CD14-positive monocyte (primary cell): Measurements from ENCODE around the gene RTBDN. TPM values are rescaled to one million over a fixed set of nuclear protein-coding genes. Genes with fewer than 3 reads are reported as not detected.

ENCODE experiments used
- DNase-seq, 3 donors: peaks; one replicate each; pipeline ENCODE4 v3.0.0-alpha.2; 2011 to 2022
- H2AFZ ChIP-seq: 2 replicates; pipeline ENCODE4 v1.6.0; 2012; ENCODE audit warnings: mild to moderate bottlenecking, low read depth, low read length, inconsistent platforms; ENCODE audit not compliant: insufficient read depth, poor library complexity, severe bottlenecking
- H3K27ac ChIP-seq, 2 donors: 1 replicate in 1 of 2; 2 replicates in 1 of 2; pipeline ENCODE4 v1.5.1; 2012 to 2013; ENCODE audit warnings: low read length in 2 of 2, control low read depth in 1 of 2, inconsistent platforms in 1 of 2, low read depth in 1 of 2, mild to moderate bottlenecking in 1 of 2
- H3K27me3 ChIP-seq, 2 donors: one replicate each; pipeline versions ENCODE4 v1.6.0 to v1.6.1; 2011 to 2013; ENCODE audit warnings: low read length in 2 of 2; ENCODE audit not compliant: control insufficient read depth in 2 of 2, insufficient read depth in 2 of 2
- H3K36me3 ChIP-seq, 2 donors: replicated peaks in 1 of 2; 1 replicate in 1 of 2; 2 replicates in 1 of 2; pipeline versions ENCODE4 v1.5.1 to v1.6.1; 2012 to 2013; ENCODE audit warnings: low read length in 2 of 2, control low read depth in 1 of 2, inconsistent platforms in 1 of 2, mild to moderate bottlenecking in 1 of 2; ENCODE audit not compliant: insufficient read depth in 2 of 2, control insufficient read depth in 1 of 2
- H3K4me1 ChIP-seq, 2 donors: 1 replicate in 1 of 2; 2 replicates in 1 of 2; pipeline versions ENCODE4 v1.5.1 to v1.6.1; 2012 to 2013; ENCODE audit warnings: low read length in 2 of 2, control low read depth in 1 of 2, inconsistent platforms in 1 of 2, mild to moderate bottlenecking in 1 of 2, moderate library complexity in 1 of 2; ENCODE audit not compliant: insufficient read depth in 2 of 2, control insufficient read depth in 1 of 2
- H3K4me2 ChIP-seq: replicated peaks from 2 replicates; pipeline ENCODE3; 2012; ENCODE audit warnings: low read length, moderate library complexity, mild to moderate bottlenecking; ENCODE audit not compliant: poor library complexity, severe bottlenecking; ENCODE audit errors: extremely low read depth
- H3K4me3 ChIP-seq, 3 experiments: fragments of 200-600 bp in 1 of 3; sonication (generic) in 1 of 3; replicated peaks in 1 of 3; 1 replicate in 2 of 3; 2 replicates in 1 of 3; pipeline ENCODE4 v1.5.1; 2011 to 2013; ENCODE audit warnings: low read length in 3 of 3, mild to moderate bottlenecking in 3 of 3, control low read depth in 2 of 3, low read depth in 2 of 3, inconsistent platforms in 1 of 3, moderate library complexity in 1 of 3
- H3K79me2 ChIP-seq: 2 replicates; pipeline ENCODE4 v1.6.0; 2012; ENCODE audit warnings: mild to moderate bottlenecking, control low read depth, inconsistent platforms, low read length, moderate library complexity; ENCODE audit not compliant: insufficient read depth
- H3K9ac ChIP-seq: 2 replicates; pipeline ENCODE4 v1.6.0; 2017; ENCODE audit warnings: low read length, mild to moderate bottlenecking; ENCODE audit not compliant: insufficient read depth, poor library complexity, severe bottlenecking
- H3K9me3 ChIP-seq, 2 donors: replicated peaks in 1 of 2; 1 replicate in 1 of 2; 2 replicates in 1 of 2; pipeline versions ENCODE4 v1.5.1 to v1.6.1; 2012 to 2013; ENCODE audit warnings: low read length in 2 of 2, control low read depth in 1 of 2; ENCODE audit not compliant: control insufficient read depth in 1 of 2, insufficient read depth in 1 of 2
- H4K20me1 ChIP-seq: 2 replicates; pipeline ENCODE4 v1.6.0; 2012; ENCODE audit warnings: mild to moderate bottlenecking, low read length, control low read depth, moderate library complexity; ENCODE audit not compliant: insufficient read depth
- H3K27ac Mint-ChIP-seq, 7 donors: one replicate each; pipeline ENCODE4 v1.8.0; 2020; ENCODE audit warnings: mild to moderate bottlenecking in 7 of 7, mixed read lengths in 7 of 7, moderate library complexity in 6 of 7, inconsistent platforms in 2 of 7
- H3K27me3 Mint-ChIP-seq, 3 donors: one replicate each; pipeline ENCODE4 v1.8.0; 2021 to 2022; ENCODE audit warnings: low read depth in 3 of 3, mild to moderate bottlenecking in 3 of 3, mixed read lengths in 3 of 3, moderate library complexity in 3 of 3, inconsistent platforms in 1 of 3
- H3K36me3 Mint-ChIP-seq, 2 donors: one replicate each; pipeline ENCODE4 v1.8.0; 2020; ENCODE audit warnings: mixed read lengths in 2 of 2, inconsistent platforms in 1 of 2, mild to moderate bottlenecking in 1 of 2
- H3K4me1 Mint-ChIP-seq: one replicate; pipeline ENCODE4 v1.8.0; 2020; ENCODE audit warnings: mild to moderate bottlenecking, mixed read lengths
- H3K4me3 Mint-ChIP-seq, 2 donors: one replicate each; pipeline ENCODE4 v1.8.0; 2020; ENCODE audit warnings: mild to moderate bottlenecking in 2 of 2, mixed read lengths in 2 of 2, moderate library complexity in 1 of 2
- H3K9me3 Mint-ChIP-seq, 7 donors: one replicate each; pipeline ENCODE4 v1.8.0; 2020 to 2022; ENCODE audit warnings: mixed read lengths in 7 of 7, mild to moderate bottlenecking in 6 of 7, moderate library complexity in 6 of 7, inconsistent platforms in 2 of 7
- whole genome bisulfite sequencing: methylation state at CpG from one replicate; pipeline ENCODE4 v1.1.5; 2013; ENCODE audit warnings: missing lambda C conversion rate; ENCODE audit not compliant: insufficient coverage; 5-methylcytosine and 5-hydroxymethylcytosine counted together
- intact Hi-C, 2 donors: fragments of 100-400 bp; cut with micrococcal nuclease; formaldehyde crosslinking; loops; one replicate each; pipeline versions ENCODE4 v1.15.0 to v1.15.1; 2023
- polyA minus RNA-seq: library from RNA; depleted of rRNA, polyadenylated mRNA; stranded (reverse); fragments of >200 nt; gene quantifications from 2 replicates; pipeline ENCODE4 v1.2.3, GENCODE V29; 2012
- polyA plus RNA-seq, 3 donors: library from polyadenylated mRNA; depleted of rRNA in 1 of 3; unstranded in 2 of 3; stranded (reverse) in 1 of 3; fragments of 300-500 nt in 2 of 3; fragments of >200 nt in 1 of 3; fragmentation: Illumina TruSeq in 2 of 3; gene quantifications; 1 replicate in 2 of 3; 2 replicates in 1 of 3; pipeline ENCODE4 v1.2.3, GENCODE V29; 2012 to 2021
- total RNA-seq, 12 experiments: library from RNA in 1 of 12; stranded (reverse) in 1 of 12; fragments of 120-200 nt in 1 of 12; gene quantifications; one replicate each; pipeline ENCODE4 v1.2.4 and lab custom pipeline; 2013 to 2026; ENCODE audit warnings: mixed read lengths in 6 of 12, inconsistent platforms in 1 of 12
- TF ChIP-seq, protein P1 (sequence below): fragments of 200-600 bp; IDR thresholded peaks from one replicate; pipeline ENCODE4 v1.8.0; 2022; ENCODE audit warnings: antibody characterized with exemption, mild to moderate bottlenecking

Gene RTBDN
- total RNA-seq (2013): not detected
- polyA plus RNA-seq (not detected), polyA minus RNA-seq (not detected in 2 replicates), total RNA-seq (lab: John Stamatoyannopoulos, UW) (0 to 0.69 (median 0) reads per million in 11 experiments)

DNA sequence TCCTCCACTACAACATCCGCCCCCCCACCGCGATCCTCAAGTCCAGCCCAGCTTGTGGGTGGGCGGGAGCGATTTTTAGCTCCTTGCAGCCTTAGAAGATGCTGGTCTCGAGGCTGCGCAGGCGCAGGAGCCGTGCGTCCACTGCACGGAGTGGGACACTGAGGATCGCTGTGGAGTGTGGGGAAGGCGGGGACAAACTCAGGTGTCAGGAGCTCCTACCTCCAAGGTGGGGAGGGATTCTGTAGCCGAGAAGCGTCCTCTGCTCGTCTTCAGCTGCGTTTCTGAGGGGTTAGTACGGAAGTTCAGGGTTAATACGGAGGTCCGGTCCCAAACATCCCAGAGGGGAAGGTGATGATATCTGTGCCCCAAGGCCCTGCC lies at the start of gene RTBDN:
Gene RTBDN, minus strand, starts transcription at position 14 of the 378 bp plus-strand sequence. CDS start 4,600 bp downstream, outside the sequence.
- Mint-ChIP-seq H3K4me3 (peak within 1 kb of the TSS in 1 of 2 donors; percentile 82), H3K27me3 (peaks cover 84 to 92% (median 85%) of the 10 kb centered on the region in 3 donors), H3K4me1 (peaks cover 23% of the 10 kb centered on the region), H3K36me3 (peaks cover 8 to 15% of the 10 kb centered on the region in 2 donors), H3K9me3 (peaks cover 1 to 40% (median 28%) of the 10 kb centered on the region in 7 donors), H3K27ac (no peak within 1 kb of the TSS)
- Histone ChIP-seq H3K27me3 (peaks cover 62 to 93% of the 10 kb centered on the region in 2 donors), H3K27ac (no peak within 1 kb of the TSS), H3K9me3 (peaks cover 8 to 53% of the 10 kb centered on the region in 2 donors), H3K4me3 (peak within 1 kb of the TSS in 1 of 3 experiments; percentile 49), H3K4me2 (peak within 1 kb of the TSS; percentile 63), H3K36me3 (no peaks in the 10 kb centered on the region), H3K4me1 (peaks cover 10 to 30% of the 10 kb centered on the region in 2 donors), H4K20me1 (no peaks in the 10 kb centered on the region), H3K9ac (no peak within 1 kb of the TSS), H3K79me2 (no peaks in the 10 kb centered on the region), H2AFZ (no peak within 1 kb of the TSS)
- intact Hi-C loops: no loop called here
- WGBS: 14% methylated on average over 15 of the region's 20 CpGs
- DNase-seq: no peak
- TF ChIP-seq, protein P1, sequence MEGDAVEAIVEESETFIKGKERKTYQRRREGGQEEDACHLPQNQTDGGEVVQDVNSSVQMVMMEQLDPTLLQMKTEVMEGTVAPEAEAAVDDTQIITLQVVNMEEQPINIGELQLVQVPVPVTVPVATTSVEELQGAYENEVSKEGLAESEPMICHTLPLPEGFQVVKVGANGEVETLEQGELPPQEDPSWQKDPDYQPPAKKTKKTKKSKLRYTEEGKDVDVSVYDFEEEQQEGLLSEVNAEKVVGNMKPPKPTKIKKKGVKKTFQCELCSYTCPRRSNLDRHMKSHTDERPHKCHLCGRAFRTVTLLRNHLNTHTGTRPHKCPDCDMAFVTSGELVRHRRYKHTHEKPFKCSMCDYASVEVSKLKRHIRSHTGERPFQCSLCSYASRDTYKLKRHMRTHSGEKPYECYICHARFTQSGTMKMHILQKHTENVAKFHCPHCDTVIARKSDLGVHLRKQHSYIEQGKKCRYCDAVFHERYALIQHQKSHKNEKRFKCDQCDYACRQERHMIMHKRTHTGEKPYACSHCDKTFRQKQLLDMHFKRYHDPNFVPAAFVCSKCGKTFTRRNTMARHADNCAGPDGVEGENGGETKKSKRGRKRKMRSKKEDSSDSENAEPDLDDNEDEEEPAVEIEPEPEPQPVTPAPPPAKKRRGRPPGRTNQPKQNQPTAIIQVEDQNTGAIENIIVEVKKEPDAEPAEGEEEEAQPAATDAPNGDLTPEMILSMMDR: no peak

DNA sequence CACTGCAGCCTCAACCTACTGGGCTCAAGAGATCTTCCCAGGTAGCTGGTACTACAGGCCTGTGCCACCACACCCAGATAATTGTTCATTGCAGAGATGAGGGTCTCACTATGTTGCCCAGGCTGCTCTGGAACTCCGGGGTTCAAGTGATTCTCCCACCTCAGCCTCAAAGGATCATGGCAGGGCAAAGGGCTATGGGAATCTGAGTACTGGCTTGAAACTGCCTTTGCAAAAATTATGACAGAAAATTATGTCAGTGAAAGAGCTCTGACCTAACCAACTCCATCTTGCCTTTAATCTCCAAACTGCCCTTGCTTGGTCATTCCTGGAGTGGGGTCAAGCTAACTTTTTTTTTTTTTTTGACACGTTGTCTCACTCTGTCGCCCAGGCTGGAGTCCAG lies 48.2 kb upstream of the RTBDN start:
- H3K27ac ChIP-seq: peak overlapping the region; percentile 90 to 94
- TF ChIP-seq, protein P1: no peak
- H3K9me3 ChIP-seq: peaks cover 4 to 21% of the 10 kb centered on the region in 2 donors
- peaks cover 59 to 69% of the 10 kb centered on the region in 2 donors for H3K4me1 ChIP-seq
- peak overlapping the region; percentile 41 for H3K9ac ChIP-seq
- Mint-ChIP-seq H3K9me3 (peaks cover 8 to 32% (median 18%) of the 10 kb centered on the region in 7 donors), H3K4me1 (peaks cover 55% of the 10 kb centered on the region), H3K27me3 (peaks cover 7 to 25% (median 18%) of the 10 kb centered on the region in 3 donors), H3K4me3 (no peak overlapping the region), H3K36me3 (peaks cover 9 to 13% of the 10 kb centered on the region in 2 donors), H3K27ac (peak overlapping the region; percentile 97 to 98 (median 98))
- no peak for DNase-seq
- intact Hi-C loops: loop anchor here in 1 of 2 donors (10.0 kb wide), 2 partner anchors 52 to 82 kb away; partner anchors contain the start of genes CALR, DAND5 and FARSA
- peak overlapping the region; percentile 43 for H3K4me2 ChIP-seq
- H3K79me2 ChIP-seq: no peaks in the 10 kb centered on the region
- WGBS: 100% methylated on average over 1 of the region's 3 CpGs
- H3K27me3 ChIP-seq: peaks cover 0 to 6% of the 10 kb centered on the region in 2 donors
- peaks cover 15% of the 10 kb centered on the region for H4K20me1 ChIP-seq
- H3K4me3 ChIP-seq: no peak overlapping the region
- no peak overlapping the region for H2AFZ ChIP-seq
- peaks cover 0 to 11% of the 10 kb centered on the region in 2 donors for H3K36me3 ChIP-seq
